GM12878 (cell line): Measurements from ENCODE around the gene ACADS. TPM values are rescaled to one million over a fixed set of nuclear protein-coding genes. Genes with fewer than 3 reads are reported as not detected.

Experiments used
- ATAC-seq: fragments of 200-7000 bp; cut with Tn5 transposase; 3 replicates; pipeline ENCODE4 v1.9.1; 2020; ENCODE audit warnings: mild to moderate bottlenecking, moderate library complexity
- BruUV-seq: library from RNA; stranded (reverse); fragments of 400-500 nt; replicated peaks from 2 replicates; lab custom pipeline; 2021; lab: Mats Ljungman, UMichigan
- CTCF ChIA-PET: fragments of 300-600 bp; sonication (Branson Sonifier 250); formaldehyde crosslinking; extraction: SDS; loops from one replicate; lab custom pipeline; 2021; ENCODE audit warnings: inconsistent platforms; lab: Yijun Ruan, JAX
- POLR2A ChIA-PET: fragments of 350-600 bp; formaldehyde crosslinking; extraction: SDS; loops from one replicate; lab custom pipeline; 2021; ENCODE audit warnings: inconsistent platforms; lab: Charles Lee
- RAD21 ChIA-PET: fragments of 300-600 bp; sonication (Branson Sonifier 250); formaldehyde crosslinking; loops from one replicate; lab custom pipeline; 2023; ENCODE audit warnings: antibody characterized with exemption; ENCODE audit not compliant: unreplicated experiment; lab: Charles Lee
- SMC1A ChIA-PET: fragments of 300-600 bp; sonication (Branson Sonifier 250); formaldehyde crosslinking; loops from one replicate; lab custom pipeline; 2023; ENCODE audit not compliant: unreplicated experiment, uncharacterized antibody; lab: Charles Lee
- DNase-seq: peaks from one replicate; pipeline ENCODE4 v3.0.0-alpha.2; 2011; ENCODE audit warnings: low read depth, low spot score
- FAIRE-seq: peaks from 3 replicates; lab custom pipeline; 2011; peaks lifted over from hg19 to GRCh38; lab: Jason Lieb, UNC
- H2AFZ ChIP-seq: 2 replicates; pipeline ENCODE4 v1.6.0; 2011; ENCODE audit warnings: low read depth, low read length, control low read depth; ENCODE audit not compliant: control insufficient read depth
- H3K27ac ChIP-seq: 2 replicates; pipeline ENCODE4 v1.5.1; 2011; ENCODE audit warnings: control low read depth; ENCODE audit not compliant: control insufficient read depth, insufficient read depth
- H3K27me3 ChIP-seq, 2 experiments: replicated peaks in 1 of 2; 2 replicates each; pipeline versions ENCODE4 v1.6.0 to v1.6.1; 2011; ENCODE audit warnings: low read length in 1 of 2; ENCODE audit not compliant: control insufficient read depth in 2 of 2, insufficient read depth in 2 of 2
- H3K36me3 ChIP-seq, 2 experiments: 2 replicates each; pipeline ENCODE4 v1.5.1; 2011; ENCODE audit warnings: low read length in 1 of 2; ENCODE audit not compliant: control insufficient read depth in 2 of 2, insufficient read depth in 2 of 2
- H3K4me1 ChIP-seq: 2 replicates; pipeline ENCODE4 v1.6.1; 2011; ENCODE audit warnings: mild to moderate bottlenecking, low read length, moderate library complexity, mixed read lengths; ENCODE audit not compliant: control insufficient read depth, insufficient read depth
- H3K4me2 ChIP-seq: 2 replicates; pipeline ENCODE4 v1.6.0; 2011; ENCODE audit warnings: control low read depth; ENCODE audit not compliant: control insufficient read depth, insufficient read depth
- H3K4me3 ChIP-seq: fragments of 200-600 bp; sonication (generic); 2 replicates; pipeline ENCODE4 v1.5.1; 2016
- H3K79me2 ChIP-seq: 2 replicates; pipeline ENCODE4 v1.6.0; 2011; ENCODE audit warnings: low read length; ENCODE audit not compliant: control insufficient read depth, insufficient read depth
- H3K9ac ChIP-seq: 2 replicates; pipeline ENCODE4 v1.8.0; 2011; ENCODE audit warnings: low read length, control low read depth, mixed read lengths; ENCODE audit not compliant: control insufficient read depth, insufficient read depth
- H3K9me3 ChIP-seq: replicated peaks from 3 replicates; pipeline ENCODE4 v1.5.1; 2011; ENCODE audit warnings: mild to moderate bottlenecking, low read length; ENCODE audit not compliant: control insufficient read depth, insufficient read depth
- H4K20me1 ChIP-seq: 2 replicates; pipeline ENCODE4 v1.6.0; 2011; ENCODE audit not compliant: control insufficient read depth, insufficient read depth
- CBX5 ChIP-seq: sonication (generic); IDR thresholded peaks from 2 replicates; pipeline ENCODE4 v1.6.1; 2016; ENCODE audit warnings: low read depth, moderate library complexity, mild to moderate bottlenecking, inconsistent platforms
- GABPA ChIP-seq: IDR thresholded peaks from 2 replicates; pipeline ENCODE4 v1.6.1; 2014; ENCODE audit warnings: antibody characterized with exemption, low read depth, mild to moderate bottlenecking, inconsistent platforms
- HCFC1 ChIP-seq: fragments of 150-350 bp; IDR thresholded peaks from 2 replicates; pipeline ENCODE4 v1.6.1; 2014; ENCODE audit warnings: low read length
- KLF5 ChIP-seq: fragments of 450-650 bp; IDR thresholded peaks from 2 replicates; pipeline ENCODE4 v1.6.1; 2014; ENCODE audit warnings: mild to moderate bottlenecking; ENCODE audit not compliant: partially characterized antibody
- TCF12 ChIP-seq: IDR thresholded peaks from 2 replicates; pipeline ENCODE4 v1.6.1; 2011; ENCODE audit warnings: low read depth, mild to moderate bottlenecking, low read length
- in situ Hi-C: fragments of 300-500 bp; cut with MboI; formaldehyde crosslinking; loops from 9 replicates; pipeline ENCODE4 v1.14.3; 2018; ENCODE audit warnings: mixed read lengths
- intact Hi-C: fragments of 100-400 bp; cut with micrococcal nuclease; formaldehyde crosslinking; loops from one replicate; pipeline ENCODE4 v1.14.2; 2022; ENCODE audit not compliant: unreplicated experiment
- polyA plus RNA-seq, 11 experiments: library from polyadenylated mRNA; depleted of rRNA in 4 of 11; unstranded in 6 of 11; stranded (reverse) in 5 of 11; fragments of >200 nt; fragmentation: Nextera tagmentation in 4 of 11; fragmentation: Illumina TruSeq in 1 of 11; extraction: Ambion mirVana in 4 of 11; extraction: Trizol in 1 of 11; gene quantifications; 1 replicate in 1 of 11; 2 replicates in 10 of 11; pipeline versions ENCODE4 v1.2.1 to v1.2.3, GENCODE V29; 2011 to 2016; ENCODE audit warnings: inconsistent platforms in 2 of 11, missing spikeins in 2 of 11, low read depth in 1 of 11
- total RNA-seq, 4 experiments: library from RNA; depleted of rRNA in 3 of 4; stranded (reverse); fragments of >200 nt in 3 of 4; fragmentation: Illumina TruSeq in 1 of 4; extraction: Trizol in 1 of 4; gene quantifications; 2 replicates each; pipeline versions ENCODE4 v1.2.1 to v1.2.3, GENCODE V29; 2013 to 2021
- TF ChIP-seq, protein P1 (sequence below): fragments of 450-650 bp; IDR thresholded peaks from 2 replicates; pipeline ENCODE4 v1.6.1; 2016; ENCODE audit warnings: mild to moderate bottlenecking
- TF ChIP-seq, protein P2 (sequence below): IDR thresholded peaks from 2 replicates; pipeline ENCODE4 v1.6.1; 2012; ENCODE audit warnings: improper control_type of control experiment, low read depth, low read length; ENCODE audit not compliant: insufficient replicate concordance

ACADS gene
- total and polyA plus RNA-seq, 10 of the 15 experiments (the other 5 are each of a cell fraction or from before 2014, with no cell fraction given) = 0.05 to 18.1 (median 10.2) TPM

DNA sequence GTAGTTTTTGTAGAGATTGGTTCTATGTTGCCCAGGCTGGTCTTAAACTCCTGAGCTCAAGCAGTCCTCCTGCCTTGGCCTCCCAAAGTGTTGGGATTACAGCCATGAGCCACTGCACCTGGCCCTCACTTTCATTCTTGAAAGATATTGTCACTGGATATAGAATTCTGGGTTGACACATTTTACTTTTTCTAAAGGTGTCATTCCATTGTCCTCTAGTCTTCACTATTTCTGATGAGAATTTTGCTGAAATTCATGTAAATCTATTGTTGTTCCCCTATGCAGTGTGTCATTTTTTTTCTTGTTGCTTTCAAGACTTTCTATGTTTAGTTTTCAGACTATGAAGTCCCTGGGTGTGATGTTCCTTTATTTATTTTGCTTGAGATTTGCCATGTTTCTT is 29.2 kb downstream of the ACADS start:
- intact Hi-C loops = no loop called here
- Histone ChIP-seq H3K27me3 (no peaks in the 10 kb centered on the region), H3K9me3 (peaks cover 5% of the 10 kb centered on the region), H3K4me1 (no peaks in the 10 kb centered on the region), H3K4me3 (no peak overlapping the region), H2AFZ (no peak overlapping the region), H4K20me1 (no peaks in the 10 kb centered on the region), H3K36me3 (no peaks in the 10 kb centered on the region; a peak in 1 of 4 replicates), H3K27ac (no peak overlapping the region; the same call in 1 of the 2 replicates), H3K9ac (no peak overlapping the region), H3K4me2 (no peak overlapping the region; the same call in 1 of the 2 replicates), H3K79me2 (no peaks in the 10 kb centered on the region)
- RAD21 ChIA-PET = no interaction called here
- ATAC-seq (peak; percentile 16; the same call in 1 of the 3 replicates), FAIRE-seq (no peak), DNase-seq (no peak)
- POLR2A ChIA-PET = no interaction called here
- SMC1A ChIA-PET = no interaction called here
- BruUV-seq = no TSS peak
- CTCF ChIA-PET = interaction anchor here (1.2 kb wide), 1 partner anchor 217 kb away, joined by 3 read pairs; no protein-coding TSS in a partner anchor
- TF ChIP-seq CBX5 (peak; percentile 68; the same call in 1 of the 2 replicates), HCFC1 (no peak), TCF12 (no peak), GABPA (no peak), KLF5 (peak; percentile 35)
- TF ChIP-seq, protein P1, sequence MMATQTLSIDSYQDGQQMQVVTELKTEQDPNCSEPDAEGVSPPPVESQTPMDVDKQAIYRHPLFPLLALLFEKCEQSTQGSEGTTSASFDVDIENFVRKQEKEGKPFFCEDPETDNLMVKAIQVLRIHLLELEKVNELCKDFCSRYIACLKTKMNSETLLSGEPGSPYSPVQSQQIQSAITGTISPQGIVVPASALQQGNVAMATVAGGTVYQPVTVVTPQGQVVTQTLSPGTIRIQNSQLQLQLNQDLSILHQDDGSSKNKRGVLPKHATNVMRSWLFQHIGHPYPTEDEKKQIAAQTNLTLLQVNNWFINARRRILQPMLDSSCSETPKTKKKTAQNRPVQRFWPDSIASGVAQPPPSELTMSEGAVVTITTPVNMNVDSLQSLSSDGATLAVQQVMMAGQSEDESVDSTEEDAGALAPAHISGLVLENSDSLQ = no peak
- TF ChIP-seq, protein P2, sequence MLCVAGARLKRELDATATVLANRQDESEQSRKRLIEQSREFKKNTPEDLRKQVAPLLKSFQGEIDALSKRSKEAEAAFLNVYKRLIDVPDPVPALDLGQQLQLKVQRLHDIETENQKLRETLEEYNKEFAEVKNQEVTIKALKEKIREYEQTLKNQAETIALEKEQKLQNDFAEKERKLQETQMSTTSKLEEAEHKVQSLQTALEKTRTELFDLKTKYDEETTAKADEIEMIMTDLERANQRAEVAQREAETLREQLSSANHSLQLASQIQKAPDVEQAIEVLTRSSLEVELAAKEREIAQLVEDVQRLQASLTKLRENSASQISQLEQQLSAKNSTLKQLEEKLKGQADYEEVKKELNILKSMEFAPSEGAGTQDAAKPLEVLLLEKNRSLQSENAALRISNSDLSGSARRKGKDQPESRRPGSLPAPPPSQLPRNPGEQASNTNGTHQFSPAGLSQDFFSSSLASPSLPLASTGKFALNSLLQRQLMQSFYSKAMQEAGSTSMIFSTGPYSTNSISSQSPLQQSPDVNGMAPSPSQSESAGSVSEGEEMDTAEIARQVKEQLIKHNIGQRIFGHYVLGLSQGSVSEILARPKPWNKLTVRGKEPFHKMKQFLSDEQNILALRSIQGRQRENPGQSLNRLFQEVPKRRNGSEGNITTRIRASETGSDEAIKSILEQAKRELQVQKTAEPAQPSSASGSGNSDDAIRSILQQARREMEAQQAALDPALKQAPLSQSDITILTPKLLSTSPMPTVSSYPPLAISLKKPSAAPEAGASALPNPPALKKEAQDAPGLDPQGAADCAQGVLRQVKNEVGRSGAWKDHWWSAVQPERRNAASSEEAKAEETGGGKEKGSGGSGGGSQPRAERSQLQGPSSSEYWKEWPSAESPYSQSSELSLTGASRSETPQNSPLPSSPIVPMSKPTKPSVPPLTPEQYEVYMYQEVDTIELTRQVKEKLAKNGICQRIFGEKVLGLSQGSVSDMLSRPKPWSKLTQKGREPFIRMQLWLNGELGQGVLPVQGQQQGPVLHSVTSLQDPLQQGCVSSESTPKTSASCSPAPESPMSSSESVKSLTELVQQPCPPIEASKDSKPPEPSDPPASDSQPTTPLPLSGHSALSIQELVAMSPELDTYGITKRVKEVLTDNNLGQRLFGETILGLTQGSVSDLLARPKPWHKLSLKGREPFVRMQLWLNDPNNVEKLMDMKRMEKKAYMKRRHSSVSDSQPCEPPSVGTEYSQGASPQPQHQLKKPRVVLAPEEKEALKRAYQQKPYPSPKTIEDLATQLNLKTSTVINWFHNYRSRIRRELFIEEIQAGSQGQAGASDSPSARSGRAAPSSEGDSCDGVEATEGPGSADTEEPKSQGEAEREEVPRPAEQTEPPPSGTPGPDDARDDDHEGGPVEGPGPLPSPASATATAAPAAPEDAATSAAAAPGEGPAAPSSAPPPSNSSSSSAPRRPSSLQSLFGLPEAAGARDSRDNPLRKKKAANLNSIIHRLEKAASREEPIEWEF = no peak
- in situ Hi-C loops = no loop called here
